Stimulated activated CD4-positive, alpha-beta T cell treated with anti-CD3 and anti-CD28 coated beads, Interleukin-2, amount 100 ng/mL, for 4 hours (primary cell): ENCODE measurements around the gene MDH1B.
"Not testable (repeated sequence)": the region's sequence is repeated elsewhere in the genome, so short reads cannot be mapped to it uniquely, and the experiment has no call there.

Source experiments
- DNase-seq: peaks from one replicate; pipeline ENCODE4 v3.0.0-alpha.2; 2020; ENCODE audit warnings: low read depth

Gene MDH1B

GRCh38 chr2:206765242-206766056 is at the start of gene MDH1B, which contains the start of gene FASTKD2:
MDH1B (minus strand) TSS chr2:206765328; CDS start chr2:206765271, 57 bp downstream.
FASTKD2 (plus strand) TSS chr2:206765606; CDS start chr2:206766694, 1,088 bp downstream.
- peak; percentile 74 for DNase-seq

DNA sequence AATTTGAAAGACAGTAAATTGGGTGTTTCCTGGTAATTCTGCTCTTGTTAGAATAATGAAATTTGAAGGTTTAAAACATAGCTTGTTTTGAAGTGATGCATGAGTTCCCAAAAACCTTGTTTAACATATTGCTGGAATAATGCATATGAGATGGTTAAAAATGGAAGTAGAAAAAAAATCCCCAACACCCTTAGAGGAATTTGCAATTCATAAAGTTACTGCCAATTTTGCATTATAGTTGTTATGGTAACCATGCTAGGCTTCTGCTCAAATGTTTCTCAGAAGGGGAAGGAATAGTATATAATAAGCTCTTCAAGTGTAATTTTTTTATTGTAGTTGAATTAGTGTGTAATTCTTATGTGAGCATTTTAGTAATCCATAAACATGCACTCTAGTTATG is 49.4 kb upstream of the MDH1B start:
- DNase-seq, result no peak

DNA sequence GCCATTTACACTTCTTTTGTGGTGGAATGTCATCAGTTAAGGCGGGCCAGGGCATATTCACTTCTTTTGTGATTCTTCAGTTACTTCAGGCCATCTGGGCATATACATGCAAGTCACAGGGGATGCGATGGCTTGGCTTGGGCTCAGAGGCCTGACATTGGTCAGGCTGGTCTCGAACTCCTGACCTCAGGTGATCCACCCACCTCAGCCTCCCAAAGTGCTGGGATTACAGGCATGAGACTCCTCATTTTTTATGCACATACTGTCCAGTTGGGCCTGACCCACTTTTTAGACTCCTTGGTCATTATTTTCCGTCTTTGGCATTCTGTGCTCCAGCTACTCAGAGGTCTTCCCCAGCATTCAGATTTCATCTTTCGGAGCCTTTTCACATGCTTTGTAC is 47.3 kb upstream of the MDH1B start:
- DNase-seq, result not testable (repeated sequence)

DNA sequence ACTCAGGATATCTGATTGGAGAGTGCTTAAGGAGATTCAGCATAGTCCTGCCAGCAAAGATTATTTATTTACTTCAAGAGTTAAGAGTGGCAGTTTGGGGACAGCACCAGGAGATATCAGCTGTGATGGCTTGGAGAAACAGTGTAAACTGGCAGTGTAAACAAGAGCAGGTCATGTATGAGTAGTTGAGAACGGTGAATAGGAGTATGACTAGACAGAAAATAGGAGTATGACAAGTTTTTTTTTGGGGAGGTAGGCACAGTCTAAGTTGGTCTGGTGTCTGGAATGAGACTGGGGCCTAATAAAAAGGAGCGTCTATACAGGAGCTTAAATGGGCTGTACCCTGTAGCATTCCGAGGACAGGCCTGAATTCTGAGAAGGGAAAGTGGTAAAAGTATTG is 42.5 kb upstream of the MDH1B start:
- DNase-seq, result not testable (repeated sequence)

DNA sequence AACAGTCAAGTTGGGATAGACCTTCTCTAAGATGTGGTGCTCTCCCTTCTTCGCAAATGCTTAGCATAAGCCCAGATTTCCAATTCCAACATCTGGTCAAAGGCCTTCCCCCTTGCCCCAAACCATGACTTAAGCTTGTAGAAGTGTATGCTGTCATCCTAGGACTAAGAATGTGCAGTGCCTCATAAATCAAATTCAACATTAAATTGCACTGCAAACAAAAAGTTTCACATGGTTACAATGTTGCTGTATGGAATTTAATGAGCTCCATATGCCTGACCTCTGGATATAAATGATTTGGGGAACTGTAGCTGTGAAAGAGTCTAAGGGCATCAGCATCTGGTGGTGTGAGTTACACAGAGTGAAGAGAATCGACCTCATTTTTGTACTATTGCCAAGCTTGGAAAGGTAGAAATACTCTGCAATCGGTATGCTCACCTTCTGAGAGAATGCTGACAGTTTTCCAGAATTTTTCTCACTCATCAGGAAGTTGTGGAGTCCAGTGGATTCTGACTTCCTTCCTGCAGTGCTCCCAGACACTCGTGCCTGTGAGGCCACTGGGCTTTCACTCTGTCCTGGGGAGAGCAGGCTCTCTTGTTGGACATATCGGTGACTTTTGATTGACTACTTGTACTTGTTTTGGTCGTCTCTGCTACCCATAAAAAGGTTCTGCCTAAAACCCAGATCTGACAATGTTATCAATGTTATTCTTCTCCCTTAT is 40.9 kb upstream of the MDH1B start:
- DNase-seq, result no peak

DNA sequence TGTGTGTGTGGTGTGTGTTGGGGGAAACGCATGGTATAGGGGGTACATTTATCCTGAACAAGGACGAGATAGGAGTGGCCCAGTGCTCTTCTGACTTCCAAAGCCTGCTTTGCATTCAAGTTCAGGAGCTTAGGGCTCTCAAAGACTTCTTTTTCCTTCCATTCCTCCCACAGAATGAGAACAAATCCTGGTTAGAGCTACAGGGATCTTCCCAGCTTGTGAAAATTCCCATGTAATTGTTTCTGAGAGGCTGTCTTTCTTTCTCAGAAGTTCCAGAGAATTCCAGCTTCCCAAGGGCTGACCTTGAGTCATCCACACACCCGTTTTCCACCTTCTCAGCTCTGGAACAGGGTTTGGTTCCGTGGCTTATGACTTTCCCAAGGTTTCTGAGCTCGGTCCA is 39.2 kb upstream of the MDH1B start:
- DNase-seq, result no peak

GRCh38 chr2:206802654-206803514 is 37.8 kb upstream of the MDH1B start:
- no peak for DNase-seq

DNA sequence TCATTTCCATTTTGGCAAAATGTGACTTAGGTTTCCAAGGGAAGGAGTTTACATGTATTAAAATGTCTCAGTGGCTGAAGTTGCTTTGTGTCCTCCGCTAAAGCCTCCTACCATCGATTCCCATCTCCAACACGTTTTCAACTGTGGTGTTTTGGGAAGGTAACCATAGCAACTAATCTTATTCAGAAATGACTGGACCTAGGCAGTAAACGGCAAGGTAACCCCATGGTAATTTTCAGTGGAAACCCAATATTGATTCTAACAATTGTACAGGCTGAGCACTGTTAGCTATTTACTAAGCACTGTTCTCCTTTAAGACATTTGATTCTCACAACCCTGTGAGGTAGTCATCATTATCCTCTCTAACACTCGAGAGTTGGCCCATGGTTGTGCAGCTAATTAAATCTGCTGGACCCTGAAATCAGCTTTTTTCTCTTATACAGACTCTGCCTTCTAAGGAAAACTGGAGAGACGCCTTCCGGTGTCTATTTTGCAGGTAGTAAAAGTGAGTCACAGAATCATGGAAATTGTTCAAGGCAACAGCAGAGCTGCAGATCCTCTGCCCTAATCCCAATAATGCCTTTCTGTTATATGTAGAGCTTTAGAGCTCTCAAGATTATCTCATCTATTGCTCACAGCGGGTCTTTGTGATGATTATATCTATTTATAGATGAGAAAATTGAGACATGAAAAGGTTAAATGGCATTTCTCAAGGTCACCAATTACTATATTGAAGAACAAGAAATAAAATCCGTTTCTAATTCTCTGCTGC is 36.5 kb upstream of the MDH1B start:
- DNase-seq, result no peak

DNA sequence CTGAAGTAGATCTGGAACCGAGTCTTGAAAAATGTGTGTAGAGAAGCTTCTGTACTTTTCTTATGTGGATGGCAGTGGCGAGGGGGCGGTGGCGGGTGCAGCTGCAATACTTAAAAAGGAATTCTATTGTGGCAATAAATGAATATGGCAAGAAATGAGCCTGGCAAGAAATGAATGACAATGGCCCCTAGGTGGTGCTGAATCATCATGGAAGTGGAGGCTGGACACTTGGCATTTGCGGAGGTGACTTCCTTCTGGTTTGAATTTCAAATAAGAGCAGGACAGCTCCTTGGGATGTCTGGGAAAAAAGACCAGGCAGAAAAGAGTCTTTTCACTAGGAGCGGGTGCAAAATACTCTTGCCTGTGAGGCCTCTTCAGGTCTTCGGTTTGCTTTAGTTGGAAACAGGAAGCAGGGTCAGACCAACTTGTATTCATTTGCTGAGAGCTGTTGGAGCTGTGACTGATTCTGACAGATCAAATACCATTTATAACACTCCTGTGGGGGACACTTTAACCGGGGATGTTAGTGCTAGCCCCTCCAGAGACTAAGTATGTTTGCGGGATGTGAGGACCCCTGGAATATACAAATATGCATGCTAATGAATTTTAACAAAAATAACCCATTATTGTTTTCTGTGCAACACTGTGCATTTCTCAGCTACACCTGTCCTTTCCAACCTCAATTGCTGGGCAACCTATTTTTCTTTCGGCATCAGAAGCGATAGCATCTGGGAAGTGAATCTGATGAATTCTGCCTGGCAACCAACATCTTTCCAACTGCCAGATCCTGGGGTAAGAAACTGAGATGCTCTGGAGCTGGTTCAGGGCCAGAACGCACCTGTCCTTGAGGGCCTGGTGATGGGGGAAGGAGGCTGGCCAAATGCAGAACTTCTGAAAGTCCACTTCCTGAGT is 35.6 kb upstream of the MDH1B start:
- DNase-seq, result peak; percentile 26

DNA sequence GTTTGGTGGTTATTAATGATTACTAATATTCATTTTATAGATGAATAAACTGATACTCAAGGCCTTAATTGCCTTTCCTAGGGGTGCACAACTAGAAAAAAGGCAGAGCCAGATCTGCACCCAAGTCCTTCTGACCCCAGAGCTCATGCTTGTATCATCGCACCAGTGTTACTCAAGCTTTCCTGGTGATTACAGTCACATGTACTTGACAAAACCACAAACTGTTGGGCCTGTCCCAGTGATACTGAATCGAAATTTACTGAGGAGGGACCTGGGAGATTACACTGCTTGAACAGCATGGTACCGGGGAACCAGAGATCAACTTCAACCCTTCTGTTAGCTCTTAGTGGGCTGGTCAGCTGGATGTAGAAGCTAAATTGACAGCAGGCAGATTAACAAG is 34.0 kb upstream of the MDH1B start:
- DNase-seq, result no peak

DNA sequence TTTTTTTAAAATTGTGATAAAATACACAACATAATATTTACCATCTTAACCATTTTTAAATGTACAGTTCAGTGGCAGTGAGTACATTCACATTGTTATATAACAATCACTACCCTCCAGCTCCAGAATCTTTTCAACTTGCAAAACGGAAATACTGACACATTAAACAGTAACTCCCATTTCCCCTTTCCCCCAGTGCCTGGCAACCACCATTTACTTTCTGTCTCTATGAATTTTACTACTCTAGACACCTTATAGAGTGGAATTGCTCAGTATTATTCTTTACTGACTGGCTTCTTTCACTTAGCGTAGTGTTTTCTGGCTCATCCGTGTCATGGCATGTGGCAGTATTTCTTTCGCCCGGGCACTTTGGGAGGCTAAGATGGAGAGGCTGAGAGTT is 32.9 kb upstream of the MDH1B start:
- DNase-seq, result no peak

GRCh38 chr2:206797376-206797775 is 32.2 kb upstream of the MDH1B start:
- DNase-seq, result no peak

GRCh38 chr2:206792645-206793044 is 27.5 kb upstream of the MDH1B start:
- no peak for DNase-seq

DNA sequence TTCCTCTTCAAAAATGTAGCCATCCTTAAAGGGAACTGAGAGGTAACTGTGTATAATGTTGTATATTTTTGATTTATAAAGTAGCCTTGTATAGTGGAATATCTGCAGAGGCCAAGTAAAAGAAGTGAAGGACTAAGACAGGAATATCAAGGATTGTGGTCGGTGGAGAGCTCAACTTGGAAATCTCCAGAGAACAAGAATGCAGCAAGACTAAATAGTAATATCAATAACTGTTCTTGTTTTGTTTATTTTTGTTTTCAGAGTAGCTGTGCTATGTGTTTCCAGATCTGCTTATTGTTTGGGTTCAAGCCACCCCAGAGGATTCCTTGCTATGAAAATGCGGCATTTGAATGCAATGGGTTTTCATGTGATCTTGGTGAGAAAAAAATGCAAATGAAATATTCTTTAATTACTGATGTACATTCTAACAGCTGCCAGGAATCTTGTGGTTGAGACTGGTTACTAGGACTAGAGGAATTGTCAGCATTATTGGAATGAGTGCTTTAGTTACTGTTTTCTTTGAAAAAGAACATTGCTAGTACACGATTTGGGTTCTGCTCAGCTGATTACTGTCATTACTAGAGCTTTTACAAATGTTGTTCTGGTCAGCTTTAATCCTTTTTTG is 25.3 kb upstream of the MDH1B start:
- DNase-seq, result no peak

DNA sequence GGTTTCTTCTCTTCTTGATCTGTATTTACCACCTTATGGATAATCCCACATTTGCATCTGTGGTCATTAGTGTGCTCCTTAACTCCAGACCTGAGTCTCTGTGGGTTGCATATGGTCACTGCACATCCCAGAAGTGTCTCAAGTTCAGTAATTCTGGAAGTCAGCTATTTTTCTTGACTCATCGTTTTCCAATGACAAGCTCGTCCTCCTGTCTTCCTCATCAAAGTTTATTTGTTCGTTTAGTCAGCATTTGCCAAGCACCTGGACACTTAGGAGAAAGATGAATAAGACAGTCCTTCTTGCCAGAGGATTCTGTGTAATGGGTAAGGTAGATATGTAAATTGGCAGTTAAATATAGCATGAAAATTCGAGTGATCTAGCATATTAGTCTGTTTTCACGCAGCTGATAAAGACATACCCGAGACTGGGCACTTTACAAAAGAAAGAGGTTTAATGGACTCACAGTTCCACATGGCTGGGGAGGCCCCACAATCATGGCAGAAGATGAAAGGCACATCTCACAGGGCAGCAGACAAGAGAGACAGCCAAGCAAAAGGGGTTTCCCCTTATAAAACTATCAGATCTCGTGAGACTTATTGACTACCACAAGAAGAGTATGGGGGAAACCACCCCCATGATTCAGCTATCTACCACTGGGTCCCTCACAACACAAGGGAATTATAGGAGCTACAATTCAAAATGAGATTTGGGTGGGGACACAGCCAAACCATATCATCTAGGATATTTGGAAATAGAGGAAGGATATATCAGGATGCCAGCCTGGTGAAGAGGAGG is 19.6 kb upstream of the MDH1B start:
- no peak for DNase-seq

GRCh38 chr2:206783718-206784117 is 18.6 kb upstream of the MDH1B start:
- no peak for DNase-seq

DNA sequence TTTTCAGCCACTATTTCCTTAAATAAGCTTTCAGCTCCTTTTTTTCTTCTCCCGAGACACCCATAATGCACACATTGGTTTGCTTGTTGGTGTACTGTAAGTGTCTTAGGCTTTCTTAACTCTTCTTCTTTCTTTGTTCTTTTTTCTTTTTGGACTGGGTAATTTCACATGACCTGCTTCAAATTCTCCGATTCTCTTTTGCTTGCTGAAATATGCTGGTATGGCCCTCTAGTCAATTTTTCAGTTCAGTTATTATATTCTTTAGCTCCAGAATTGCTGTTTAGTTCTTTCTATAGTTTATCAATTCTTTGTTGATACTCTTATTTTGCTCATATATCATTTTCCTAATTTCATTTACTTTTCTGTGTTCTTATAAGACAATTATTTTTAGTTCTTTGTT is 15.5 kb upstream of the MDH1B start:
- no peak for DNase-seq

DNA sequence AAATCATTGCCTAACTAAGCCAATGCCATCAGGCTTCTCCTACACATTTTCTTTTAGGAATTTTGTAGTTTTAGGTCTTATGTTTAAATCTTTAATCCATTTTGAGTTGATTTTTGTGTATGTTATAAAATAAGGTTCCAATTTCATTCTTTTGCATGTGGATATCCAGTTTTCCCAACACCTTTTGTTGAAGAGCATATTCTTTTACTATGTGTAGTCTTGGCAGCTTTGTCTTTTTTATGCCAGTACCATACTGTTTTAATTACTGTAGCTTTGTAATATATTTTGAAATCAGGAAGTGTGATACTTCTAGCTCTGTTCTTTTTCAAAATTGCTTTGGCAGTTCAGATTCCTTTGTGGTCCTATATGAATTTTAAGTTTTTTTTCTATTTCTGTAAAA is 11.3 kb upstream of the MDH1B start:
- DNase-seq, result no peak

DNA sequence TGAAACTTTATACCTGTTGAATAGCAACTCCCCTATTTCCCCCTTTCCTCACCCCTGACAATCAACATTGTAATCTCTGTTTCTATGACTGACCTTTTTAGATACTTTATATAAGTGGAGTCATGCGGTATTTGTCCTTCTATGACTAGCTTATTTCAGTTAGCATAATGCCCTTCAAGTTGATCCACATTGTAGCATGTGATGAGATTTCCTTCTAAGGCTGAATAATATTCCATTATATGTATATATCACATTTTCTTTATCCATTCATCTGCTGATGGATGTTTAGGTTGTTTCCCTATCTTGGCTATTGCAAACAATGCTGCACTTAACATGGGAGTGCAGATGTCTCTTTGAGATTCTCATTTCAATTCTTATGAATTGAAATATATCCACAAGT is 9.7 kb upstream of the MDH1B start:
- no peak for DNase-seq
